HEK293T (cell line): ENCODE measurements around the gene DDX24.

Source experiments
- ARNT ChIP-seq: fragments of 450-650 bp; IDR thresholded peaks from 2 replicates; pipeline ENCODE4 v1.6.1; 2017; ENCODE audit warnings: mild to moderate bottlenecking
- BHLHE40 ChIP-seq: fragments of 450-650 bp; IDR thresholded peaks from 2 replicates; pipeline ENCODE4 v1.6.1; 2016; ENCODE audit warnings: mild to moderate bottlenecking, moderate library complexity, borderline replicate concordance
- CTBP1 ChIP-seq: fragments of 450-650 bp; IDR thresholded peaks from 2 replicates; pipeline ENCODE4 v1.6.1; 2016; ENCODE audit warnings: borderline replicate concordance
- FOXA1 ChIP-seq: fragments of 450-650 bp; IDR thresholded peaks from 2 replicates; pipeline ENCODE4 v1.6.1; 2016; ENCODE audit warnings: mild to moderate bottlenecking
- FOXK2 ChIP-seq: fragments of 450-650 bp; IDR thresholded peaks from 2 replicates; pipeline ENCODE4 v1.6.1; 2016; ENCODE audit warnings: mild to moderate bottlenecking
- FOXM1 ChIP-seq: fragments of 450-650 bp; IDR thresholded peaks from 2 replicates; pipeline ENCODE4 v1.6.1; 2017; ENCODE audit warnings: mild to moderate bottlenecking, borderline replicate concordance
- HDGF ChIP-seq: fragments of 450-650 bp; IDR thresholded peaks from 2 replicates; pipeline ENCODE4 v1.6.1; 2017; ENCODE audit warnings: antibody characterized with exemption, borderline replicate concordance
- L3MBTL2 ChIP-seq: fragments of 450-650 bp; conservative IDR thresholded peaks from 2 replicates; pipeline ENCODE4 v1.6.1; 2016; ENCODE audit warnings: mild to moderate bottlenecking
- NFRKB ChIP-seq: fragments of 450-650 bp; IDR thresholded peaks from 2 replicates; pipeline ENCODE4 v1.6.1; 2016; ENCODE audit warnings: mild to moderate bottlenecking, moderate library complexity
- PKNOX1 ChIP-seq: fragments of 450-650 bp; IDR thresholded peaks from 2 replicates; pipeline ENCODE4 v1.6.1; 2016
- SP1 ChIP-seq: fragments of 450-650 bp; IDR thresholded peaks from 2 replicates; pipeline ENCODE4 v1.6.1; 2017
- SUZ12 ChIP-seq: fragments of 450-650 bp; IDR thresholded peaks from 2 replicates; pipeline ENCODE4 v1.6.1; 2016; ENCODE audit warnings: mild to moderate bottlenecking
- TARDBP ChIP-seq: fragments of 450-650 bp; IDR thresholded peaks from 2 replicates; pipeline ENCODE4 v1.6.1; 2016
- ZNF384 ChIP-seq: fragments of 450-650 bp; IDR thresholded peaks from 2 replicates; pipeline ENCODE4 v1.6.1; 2016

GRCh38 chr14:94003397-94003796 is 77.6 kb downstream of the DDX24 start:
- TF ChIP-seq SP1 (no peak), BHLHE40 (no peak), ZNF384 (no peak), FOXA1 (no peak), L3MBTL2 (no peak), SUZ12 (no peak), FOXK2 (no peak), NFRKB (no peak), CTBP1 (no peak), PKNOX1 (no peak), HDGF (no peak), FOXM1 (no peak), TARDBP (no peak), ARNT (no peak)
